Measurements from ENCODE around the gene TTC23L.

Gene TTC23L

DNA sequence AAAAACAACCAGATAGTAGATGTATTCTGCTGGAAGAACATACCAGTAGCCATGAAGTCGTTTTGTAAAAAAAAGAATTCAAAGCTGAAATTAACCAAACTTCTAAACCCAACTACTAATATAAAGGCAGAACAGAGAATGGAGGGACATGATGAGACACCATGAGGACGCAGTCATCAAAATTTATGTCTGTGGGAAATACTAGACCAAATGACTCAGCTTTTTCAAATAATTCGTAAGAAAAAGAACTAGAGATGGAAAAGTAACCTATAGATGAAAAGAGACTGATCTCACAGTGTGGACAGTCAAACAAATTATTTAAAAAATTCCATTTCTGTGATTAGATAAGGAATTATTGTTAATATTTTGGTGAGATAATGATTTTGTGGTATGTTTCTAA is 10.3 kb downstream of the TTC23L start:
- H3K9ac ChIP-seq (ENCODE audit: low read length) = no peak overlapping the region
- H3K27me3 ChIP-seq (replicated peaks; ENCODE audit: insufficient read depth, low read length) = no peaks in the 10 kb centered on the region
- TF ChIP-seq, protein P1, sequence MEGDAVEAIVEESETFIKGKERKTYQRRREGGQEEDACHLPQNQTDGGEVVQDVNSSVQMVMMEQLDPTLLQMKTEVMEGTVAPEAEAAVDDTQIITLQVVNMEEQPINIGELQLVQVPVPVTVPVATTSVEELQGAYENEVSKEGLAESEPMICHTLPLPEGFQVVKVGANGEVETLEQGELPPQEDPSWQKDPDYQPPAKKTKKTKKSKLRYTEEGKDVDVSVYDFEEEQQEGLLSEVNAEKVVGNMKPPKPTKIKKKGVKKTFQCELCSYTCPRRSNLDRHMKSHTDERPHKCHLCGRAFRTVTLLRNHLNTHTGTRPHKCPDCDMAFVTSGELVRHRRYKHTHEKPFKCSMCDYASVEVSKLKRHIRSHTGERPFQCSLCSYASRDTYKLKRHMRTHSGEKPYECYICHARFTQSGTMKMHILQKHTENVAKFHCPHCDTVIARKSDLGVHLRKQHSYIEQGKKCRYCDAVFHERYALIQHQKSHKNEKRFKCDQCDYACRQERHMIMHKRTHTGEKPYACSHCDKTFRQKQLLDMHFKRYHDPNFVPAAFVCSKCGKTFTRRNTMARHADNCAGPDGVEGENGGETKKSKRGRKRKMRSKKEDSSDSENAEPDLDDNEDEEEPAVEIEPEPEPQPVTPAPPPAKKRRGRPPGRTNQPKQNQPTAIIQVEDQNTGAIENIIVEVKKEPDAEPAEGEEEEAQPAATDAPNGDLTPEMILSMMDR (IDR thresholded peaks at IDR 0.05; ENCODE audit: low read length) = no peak
- no peak for TF ChIP-seq EZH2phosphoT487 (IDR thresholded peaks at IDR 0.05; ENCODE audit: low read length)
- no peak for TF ChIP-seq EZH2 (optimal IDR thresholded peaks at IDR 0.05; ENCODE audit: low read depth, low read length)
- no peak overlapping the region for H3K4me2 ChIP-seq (ENCODE audit: low read depth, low read length)
- no peaks in the 10 kb centered on the region for H3F3A ChIP-seq (ENCODE audit: insufficient read depth, low read length)
- H3K4me3 ChIP-seq (ENCODE audit: low read length) = no peak overlapping the region
- no peaks in the 10 kb centered on the region for H3K79me2 ChIP-seq (ENCODE audit: low read length)
- no peaks in the 10 kb centered on the region for H3K9me3 ChIP-seq (replicated peaks; ENCODE audit: insufficient read depth, low read length)
- no peaks in the 10 kb centered on the region for H3K9me2 ChIP-seq (replicated peaks; ENCODE audit: insufficient read depth, low read length)
- DNase-seq = no peak
- H4K20me1 ChIP-seq (ENCODE audit: insufficient read depth, low read length) = no peaks in the 10 kb centered on the region
- no peak overlapping the region for H2AFZ ChIP-seq (ENCODE audit: low read length)
- no peaks in the 10 kb centered on the region for H3K36me3 ChIP-seq (replicated peaks; ENCODE audit: insufficient read depth, low read length)
- H3K27ac ChIP-seq (ENCODE audit: low read length) = no peak overlapping the region
- H3K4me1 ChIP-seq (ENCODE audit: low read length) = no peaks in the 10 kb centered on the region

DNA sequence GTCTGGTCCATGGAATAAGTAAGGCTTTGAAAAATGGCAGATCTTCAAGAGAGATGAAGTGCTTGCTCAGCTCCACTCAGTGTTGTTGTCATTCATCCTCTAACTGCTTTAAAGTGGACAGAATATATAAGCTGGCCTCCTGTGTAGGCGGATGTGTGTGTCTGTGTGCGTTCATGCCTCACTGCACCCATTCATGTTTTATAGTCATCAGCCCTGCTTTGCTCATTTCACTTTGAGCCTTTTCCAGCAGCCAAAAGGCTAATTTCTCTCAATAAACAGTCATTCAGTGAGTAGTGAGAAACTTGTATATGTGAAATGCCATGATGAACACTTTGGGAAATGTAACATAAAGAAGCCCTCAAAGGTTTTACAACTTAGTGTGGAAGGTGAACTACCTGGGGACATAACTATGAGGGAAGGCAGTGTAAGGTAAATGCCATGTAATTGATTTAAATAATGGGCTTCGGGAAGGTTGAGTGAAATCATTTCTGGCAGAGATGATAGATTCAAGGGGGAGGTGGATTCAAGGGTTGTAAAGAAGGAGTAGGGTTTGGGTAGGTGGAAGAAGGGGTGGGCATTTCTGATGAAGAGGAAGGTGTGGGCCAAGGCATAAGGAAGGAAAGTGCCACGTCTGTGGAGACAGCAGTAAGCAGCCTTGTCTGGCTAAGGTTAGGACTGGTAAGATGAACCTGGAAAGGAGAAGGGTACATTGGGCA is 15.7 kb downstream of the TTC23L start:
- Histone ChIP-seq H3K9me2 (replicated peaks; ENCODE audit: insufficient read depth, low read length) (no peaks in the 10 kb centered on the region), H3K79me2 (ENCODE audit: low read length) (no peaks in the 10 kb centered on the region), H4K20me1 (ENCODE audit: insufficient read depth, low read length) (no peaks in the 10 kb centered on the region), H3K4me2 (ENCODE audit: low read depth, low read length) (no peak overlapping the region), H3K9me3 (replicated peaks; ENCODE audit: insufficient read depth, low read length) (no peaks in the 10 kb centered on the region), H3K4me3 (ENCODE audit: low read length) (no peak overlapping the region), H3K27ac (ENCODE audit: low read length) (no peak overlapping the region), H3K9ac (ENCODE audit: low read length) (no peak overlapping the region), H3K36me3 (replicated peaks; ENCODE audit: insufficient read depth, low read length) (no peaks in the 10 kb centered on the region), H3F3A (ENCODE audit: insufficient read depth, low read length) (no peaks in the 10 kb centered on the region), H3K27me3 (replicated peaks; ENCODE audit: insufficient read depth, low read length) (no peaks in the 10 kb centered on the region), H2AFZ (ENCODE audit: low read length) (no peak overlapping the region), H3K4me1 (ENCODE audit: low read length) (no peaks in the 10 kb centered on the region)
- TF ChIP-seq, protein P1 (IDR thresholded peaks at IDR 0.05; ENCODE audit: low read length) = no peak
- no peak for TF ChIP-seq EZH2 (optimal IDR thresholded peaks at IDR 0.05; ENCODE audit: low read depth, low read length)
- no peak for TF ChIP-seq EZH2phosphoT487 (IDR thresholded peaks at IDR 0.05; ENCODE audit: low read length)
- no peak for DNase-seq

DNA sequence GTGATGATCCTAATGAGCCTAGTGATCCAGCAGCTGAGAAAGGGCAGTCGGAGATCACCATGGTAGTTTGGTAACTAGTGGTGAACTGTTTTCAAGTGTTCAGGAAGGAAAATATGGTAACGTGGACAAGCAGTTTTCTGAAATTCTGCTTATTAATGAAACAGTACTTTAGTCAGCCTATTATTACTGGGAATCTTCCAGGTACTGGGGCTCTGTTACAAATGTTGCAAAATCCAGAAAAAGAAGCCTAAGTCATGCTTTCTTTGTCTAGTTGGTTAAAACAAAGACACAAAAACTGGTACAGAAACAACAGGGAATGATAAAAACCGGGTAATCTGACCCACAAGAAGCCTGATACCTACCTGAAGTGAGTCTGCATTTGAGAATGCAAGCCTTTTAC is 18.2 kb downstream of the TTC23L start:
- no peak overlapping the region for H3K9ac ChIP-seq (ENCODE audit: low read length)
- no peak overlapping the region for H3K4me3 ChIP-seq (ENCODE audit: low read length)
- H3K9me2 ChIP-seq (replicated peaks; ENCODE audit: insufficient read depth, low read length) = no peaks in the 10 kb centered on the region
- H3K4me1 ChIP-seq (ENCODE audit: low read length) = no peaks in the 10 kb centered on the region
- no peak overlapping the region for H3K27ac ChIP-seq (ENCODE audit: low read length)
- H3K27me3 ChIP-seq (replicated peaks; ENCODE audit: insufficient read depth, low read length) = no peaks in the 10 kb centered on the region
- no peak for DNase-seq
- H4K20me1 ChIP-seq (ENCODE audit: insufficient read depth, low read length) = no peaks in the 10 kb centered on the region
- no peak overlapping the region for H3K4me2 ChIP-seq (ENCODE audit: low read depth, low read length)
- no peaks in the 10 kb centered on the region for H3K36me3 ChIP-seq (replicated peaks; ENCODE audit: insufficient read depth, low read length)
- TF ChIP-seq EZH2phosphoT487 (IDR thresholded peaks at IDR 0.05; ENCODE audit: low read length) (no peak), EZH2 (optimal IDR thresholded peaks at IDR 0.05; ENCODE audit: low read depth, low read length) (no peak)
- TF ChIP-seq, protein P1 (IDR thresholded peaks at IDR 0.05; ENCODE audit: low read length) = no peak
- no peaks in the 10 kb centered on the region for H3F3A ChIP-seq (ENCODE audit: insufficient read depth, low read length)
- H2AFZ ChIP-seq (ENCODE audit: low read length) = no peak overlapping the region
- no peaks in the 10 kb centered on the region for H3K9me3 ChIP-seq (replicated peaks; ENCODE audit: insufficient read depth, low read length)
- H3K79me2 ChIP-seq (ENCODE audit: low read length) = no peaks in the 10 kb centered on the region

Data from MM.1S (cell line).